Occipital lobe (tissue), 2 donors: ENCODE data around the gene EMILIN2. TPM values are rescaled to one million over a fixed set of nuclear protein-coding genes. Genes with fewer than 3 reads are reported as not detected.
"Not testable (repeated sequence)": the region's sequence is repeated elsewhere in the genome, so short reads cannot be mapped to it uniquely, and the experiment has no call there.

Experiments used
- DNase-seq: peaks from one replicate; lab custom pipeline; 2025; lab: John Stamatoyannopoulos, UW
- total RNA-seq: library from RNA; depleted of rRNA; stranded (reverse); fragments of >200 nt; gene quantifications from one replicate; pipeline ENCODE4 v1.2.3, GENCODE V29; 2014

EMILIN2 gene
- total RNA-seq, 1 donor from 2014 or later, result 2.0 TPM

- no peak for DNase-seq
Observed at GRCh38 chr18:2843146-2843545, 3.7 kb upstream of the EMILIN2 start.

- no peak for DNase-seq
Observed at GRCh38 chr18:2845172-2845571, 1.6 kb upstream of the EMILIN2 start.

GRCh38 chr18:2847317-2848246 lies 776 bp downstream of the EMILIN2 start:
- no peak for DNase-seq

GRCh38 chr18:2848247-2849246 lies 1.7 kb downstream of the EMILIN2 start:
- no peak for DNase-seq

GRCh38 chr18:2850816-2851215 lies 4.0 kb downstream of the EMILIN2 start:
- DNase-seq, result no peak

GRCh38 chr18:2851771-2852170 lies 5.0 kb downstream of the EMILIN2 start:
- no peak for DNase-seq

- DNase-seq, result not testable (repeated sequence)
Observed at GRCh38 chr18:2852460-2852859, 5.7 kb downstream of the EMILIN2 start.

GRCh38 chr18:2853173-2853925 lies 6.5 kb downstream of the EMILIN2 start:
- DNase-seq, result no peak

- DNase-seq, result no peak
Observed at GRCh38 chr18:2853926-2854664, 7.3 kb downstream of the EMILIN2 start.

GRCh38 chr18:2854875-2855274 lies 8.1 kb downstream of the EMILIN2 start:
- DNase-seq, result no peak

GRCh38 chr18:2855560-2856350 lies 8.9 kb downstream of the EMILIN2 start:
- no peak for DNase-seq

GRCh38 chr18:2856547-2857170 lies 9.9 kb downstream of the EMILIN2 start:
- DNase-seq, result no peak

GRCh38 chr18:2857491-2858131 lies 10.8 kb downstream of the EMILIN2 start:
- no peak for DNase-seq

GRCh38 chr18:2860397-2860796 lies 13.6 kb downstream of the EMILIN2 start:
- not testable (repeated sequence) for DNase-seq

GRCh38 chr18:2863997-2864396 lies 17.2 kb downstream of the EMILIN2 start:
- not testable (repeated sequence) for DNase-seq

GRCh38 chr18:2866465-2866864 lies 19.7 kb downstream of the EMILIN2 start:
- not testable (repeated sequence) for DNase-seq

GRCh38 chr18:2869207-2869606 lies 22.4 kb downstream of the EMILIN2 start:
- no peak for DNase-seq

GRCh38 chr18:2871111-2871720 lies 24.4 kb downstream of the EMILIN2 start:
- DNase-seq, result no peak
